ENCODE data around the gene C8A.
A peak's percentile ranks its signal among the peaks of the same experiment; 100 is the strongest.

C8A gene

DNA sequence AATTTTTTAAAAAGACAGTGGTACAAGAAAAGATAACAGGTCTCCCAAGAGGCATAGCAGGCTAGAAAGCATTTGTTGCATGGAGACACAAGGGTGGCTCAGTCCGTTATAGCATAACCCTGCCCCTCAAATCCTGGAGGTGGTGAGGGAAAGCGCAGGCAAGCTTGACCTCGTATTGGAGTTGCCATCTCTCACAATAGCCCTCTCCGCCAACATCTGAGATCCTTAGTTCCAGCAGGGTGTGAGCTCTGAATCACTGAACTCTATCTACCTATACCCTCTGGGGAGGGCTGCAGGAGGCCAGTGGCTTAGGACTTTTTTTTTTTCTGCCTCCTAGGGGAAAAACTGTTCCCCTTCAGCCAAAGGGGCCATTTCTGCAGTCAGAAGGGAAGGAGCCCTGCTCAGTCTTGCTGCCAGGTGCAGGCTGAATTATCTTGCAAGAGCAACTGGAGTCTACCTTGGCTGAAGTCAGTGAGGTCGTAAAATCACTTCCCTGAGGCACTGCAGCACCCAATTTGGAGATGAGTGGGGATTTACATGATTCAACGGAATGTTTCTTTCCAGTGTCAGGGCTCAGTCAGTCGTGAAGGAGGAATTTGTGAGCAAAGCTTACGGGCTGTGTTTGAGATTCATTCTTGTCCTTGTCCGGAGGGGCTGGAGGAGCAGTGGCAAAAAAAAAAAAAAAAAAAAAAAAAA is 17.2 kb upstream of the C8A start:
- no peak for DNase-seq (ENCODE audit: low spot score)

DNA sequence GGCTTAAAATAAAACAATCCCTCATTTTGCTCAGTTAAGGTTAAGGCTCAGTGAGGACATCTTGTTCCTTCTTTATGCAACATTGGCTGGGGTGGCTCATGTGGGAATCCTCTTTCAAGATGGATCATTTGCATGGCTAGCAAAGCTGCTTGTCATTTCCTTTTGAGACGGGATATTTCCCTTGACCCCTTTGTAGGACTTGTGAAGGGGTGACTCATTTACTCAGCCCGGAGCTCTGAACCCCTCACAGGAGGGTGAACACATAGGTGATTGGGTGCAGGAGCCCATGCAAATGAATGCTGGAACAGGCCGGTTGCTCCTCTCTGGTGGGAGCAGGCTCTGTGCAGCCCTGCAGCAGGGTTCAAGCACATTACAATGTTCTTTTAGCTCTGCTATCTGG is 15.8 kb upstream of the C8A start:
- DNase-seq (ENCODE audit: low spot score) = no peak

DNA sequence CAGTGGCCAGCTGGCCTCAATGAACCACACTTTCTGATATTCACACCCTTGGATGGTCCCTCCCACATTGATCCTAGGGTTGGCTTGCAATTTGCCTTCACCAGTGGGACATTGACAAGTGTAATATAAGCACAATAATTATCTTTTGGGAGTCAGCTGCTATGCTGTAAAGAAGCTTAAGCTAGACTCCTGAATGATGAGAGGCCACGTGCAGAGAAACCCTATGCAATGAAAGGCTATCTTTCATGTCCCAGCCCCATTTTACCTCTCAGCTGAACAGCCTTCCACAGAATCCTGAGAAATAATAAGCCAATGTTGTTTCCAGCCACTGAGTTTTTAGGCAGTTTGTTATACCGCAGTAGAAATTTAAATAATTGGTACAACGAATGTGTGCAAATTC is 11.1 kb upstream of the C8A start:
- no peak for DNase-seq (ENCODE audit: low spot score)

GRCh38 chr1:56844545-56845136 is 10.0 kb upstream of the C8A start:
- DNase-seq (ENCODE audit: low spot score) = no peak

DNA sequence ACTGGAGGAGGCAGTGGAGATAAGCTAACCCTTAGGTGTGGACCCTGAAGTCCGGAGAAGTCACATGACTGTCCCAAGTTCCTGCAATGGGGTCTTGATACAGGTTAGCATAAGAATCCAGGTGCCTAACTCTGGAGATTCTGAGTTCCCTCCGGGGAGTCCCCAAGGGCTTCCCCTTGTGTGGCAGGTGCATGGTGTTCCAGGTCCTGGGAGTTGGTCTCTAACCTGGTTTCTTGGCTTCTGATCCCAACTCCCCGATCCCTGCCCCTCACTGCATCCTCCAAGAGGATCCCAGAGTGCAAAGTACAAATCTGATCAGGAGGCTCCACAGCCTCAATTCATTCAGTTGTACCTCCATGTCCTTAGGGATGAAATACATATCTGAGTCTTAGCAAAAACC is 9.3 kb upstream of the C8A start:
- no peak for DNase-seq (ENCODE audit: low spot score)

DNA sequence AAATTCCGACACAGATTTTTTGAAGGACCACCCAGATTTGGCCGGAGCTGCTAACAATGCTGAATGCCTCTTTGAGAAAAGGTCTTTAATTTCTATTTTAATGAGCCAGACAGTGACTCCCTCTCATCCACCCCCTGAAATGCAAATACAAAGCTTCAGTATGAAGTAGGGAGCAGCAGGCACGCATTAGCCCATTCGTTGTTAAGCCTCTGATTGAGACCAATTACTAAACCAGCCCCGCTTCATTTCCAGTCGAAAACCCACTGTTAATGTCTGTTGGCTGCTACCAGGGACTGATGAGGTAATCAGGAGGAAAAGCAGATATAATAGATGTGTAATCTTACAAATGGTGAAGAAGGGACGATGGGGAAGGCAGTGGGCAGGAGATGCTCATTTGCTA is 4.8 kb upstream of the C8A start:
- DNase-seq (ENCODE audit: low spot score) = no peak

- DNase-seq (ENCODE audit: low spot score) = no peak
Observed at GRCh38 chr1:56850411-56850810, 4.2 kb upstream of the C8A start.

GRCh38 chr1:56850922-56851321 is 3.7 kb upstream of the C8A start:
- no peak for DNase-seq (ENCODE audit: low spot score)

DNA sequence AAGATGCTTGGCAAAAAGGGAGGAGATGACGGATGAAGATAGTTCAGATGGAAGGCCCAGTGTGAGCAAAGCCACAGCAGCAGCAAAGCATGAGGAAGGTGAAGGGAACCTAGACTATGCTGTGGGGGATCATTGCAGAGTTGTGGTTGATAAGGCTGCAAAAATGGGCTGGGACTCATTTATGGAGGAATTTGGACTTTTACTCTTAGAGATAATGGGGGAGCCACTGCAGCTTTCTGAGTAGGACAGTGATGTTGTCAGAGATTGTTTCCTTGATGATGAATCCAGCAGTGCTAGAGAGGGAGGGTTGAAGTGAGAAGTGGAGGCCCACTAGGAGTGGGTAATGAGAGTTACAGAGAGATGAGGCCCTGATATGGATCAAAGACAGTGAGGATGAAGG is 2.1 kb upstream of the C8A start:
- DNase-seq (ENCODE audit: low spot score) = no peak

DNA sequence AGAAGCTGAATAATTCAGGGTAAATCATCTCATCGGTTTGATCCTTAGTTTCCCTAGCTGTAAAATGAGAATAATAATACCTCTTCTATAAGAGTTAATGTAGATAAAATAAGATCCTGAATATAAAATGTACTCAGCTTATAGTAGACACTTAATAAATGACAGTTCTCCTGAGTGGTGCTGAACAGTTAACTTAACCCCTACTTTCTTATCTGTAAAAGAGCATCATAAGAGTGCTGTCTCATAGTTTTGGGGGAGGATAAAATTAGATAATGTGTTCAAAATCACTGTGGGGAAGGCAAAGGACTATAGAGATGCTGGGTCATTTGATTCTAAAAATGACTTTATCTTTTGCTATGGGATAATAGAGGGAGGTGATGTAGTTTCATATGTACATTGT is 593 bp downstream of the C8A start:
- no peak for DNase-seq (ENCODE audit: low spot score)

DNA sequence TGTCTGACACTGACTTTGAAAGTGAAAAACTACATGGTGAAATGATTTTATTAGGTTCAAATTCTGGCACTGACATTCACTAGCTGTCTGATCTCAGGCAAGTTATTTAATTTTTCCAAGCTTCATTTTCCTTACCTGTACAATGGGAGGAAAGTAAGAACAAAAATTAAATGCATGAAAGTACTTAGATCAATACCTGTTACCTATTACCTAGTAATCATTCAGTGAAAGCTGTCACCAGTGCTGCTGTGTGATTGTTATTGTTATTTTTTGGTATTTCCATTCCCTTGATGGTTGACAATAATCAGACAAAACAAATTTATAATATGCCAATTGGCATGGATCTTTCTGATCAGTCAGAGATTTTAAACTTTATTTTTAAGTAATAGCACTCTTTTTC is 1.6 kb downstream of the C8A start:
- DNase-seq (ENCODE audit: low spot score) = no peak

- DNase-seq (ENCODE audit: low spot score) = no peak
Observed at GRCh38 chr1:56859287-56859686, 4.7 kb downstream of the C8A start.

DNA sequence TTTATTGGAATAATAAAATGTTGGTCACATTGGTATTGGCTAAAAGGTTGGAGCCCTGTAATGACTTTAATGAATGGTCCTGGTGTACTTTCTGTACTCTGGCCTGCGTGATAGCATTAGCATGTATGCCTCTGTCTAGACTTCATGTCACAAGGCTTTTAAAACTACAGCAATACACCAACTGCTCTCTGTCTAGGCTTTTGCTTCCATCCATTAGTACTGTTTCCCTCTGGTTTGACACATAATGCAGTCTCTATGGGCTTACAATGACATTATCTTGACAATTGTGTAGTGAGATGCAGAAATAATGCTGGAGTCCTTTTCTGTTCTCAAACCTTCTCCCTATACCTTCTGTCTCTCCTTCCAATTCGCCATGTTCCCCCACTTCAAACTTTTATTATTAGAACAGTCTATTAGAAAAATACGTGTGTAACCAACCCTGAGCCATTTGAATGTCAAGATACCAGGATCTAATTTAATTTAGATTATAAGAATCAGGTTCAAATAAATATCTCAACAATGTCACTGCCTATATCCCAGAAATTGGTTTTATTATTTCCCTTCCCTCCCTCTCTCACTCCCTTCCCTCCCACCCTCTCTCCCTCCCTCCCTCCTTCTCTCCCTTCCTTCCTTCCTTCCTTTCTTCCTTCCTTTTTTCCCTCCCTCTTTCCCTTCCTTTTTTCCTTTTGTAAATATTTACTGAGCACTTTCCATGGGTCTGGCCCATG is 8.8 kb downstream of the C8A start:
- no peak for DNase-seq (ENCODE audit: low spot score)

GRCh38 chr1:56864430-56864829 is 9.8 kb downstream of the C8A start:
- no peak for DNase-seq (ENCODE audit: low spot score)

- DNase-seq (ENCODE audit: low spot score) = no peak
Observed at GRCh38 chr1:56866656-56867055, 12.1 kb downstream of the C8A start.

DNA sequence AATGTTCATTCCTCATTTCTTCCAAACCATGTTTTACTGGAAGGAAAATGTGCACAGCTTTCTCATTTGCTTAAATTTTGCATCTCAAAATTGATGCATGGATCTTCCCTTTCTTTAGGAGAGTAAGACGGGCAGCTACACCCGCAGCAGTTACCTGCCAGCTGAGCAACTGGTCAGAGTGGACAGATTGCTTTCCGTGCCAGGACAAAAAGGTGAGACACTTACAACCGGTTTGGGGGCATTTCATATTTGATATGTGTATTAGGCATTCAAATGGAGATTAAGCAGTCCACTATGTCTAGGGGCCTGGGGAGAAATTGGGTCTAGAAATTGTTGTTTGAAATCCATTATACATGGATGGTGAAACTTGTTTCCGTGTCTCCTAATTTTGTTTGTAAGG is 12.9 kb downstream of the C8A start:
- DNase-seq (ENCODE audit: low spot score) = no peak

DNA sequence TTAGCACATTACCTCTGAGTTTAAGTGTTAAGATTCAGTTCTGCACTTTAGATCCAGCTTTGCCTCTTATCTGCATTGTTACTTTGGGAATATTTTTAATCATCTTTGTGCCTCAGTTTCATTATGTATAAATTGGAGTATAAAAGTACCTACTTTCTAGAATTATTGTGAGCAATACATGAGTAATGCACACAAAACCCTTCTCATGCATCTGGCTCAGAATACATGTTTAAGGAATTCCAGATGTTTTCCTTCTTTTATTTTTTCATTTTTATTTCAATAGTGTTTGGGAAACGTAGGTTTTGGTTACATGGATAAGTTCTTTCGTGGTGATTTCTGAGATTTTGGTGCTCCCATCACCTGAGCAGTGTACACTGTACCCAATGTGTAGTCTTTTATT is 14.2 kb downstream of the C8A start:
- DNase-seq (ENCODE audit: low spot score) = no peak

DNA sequence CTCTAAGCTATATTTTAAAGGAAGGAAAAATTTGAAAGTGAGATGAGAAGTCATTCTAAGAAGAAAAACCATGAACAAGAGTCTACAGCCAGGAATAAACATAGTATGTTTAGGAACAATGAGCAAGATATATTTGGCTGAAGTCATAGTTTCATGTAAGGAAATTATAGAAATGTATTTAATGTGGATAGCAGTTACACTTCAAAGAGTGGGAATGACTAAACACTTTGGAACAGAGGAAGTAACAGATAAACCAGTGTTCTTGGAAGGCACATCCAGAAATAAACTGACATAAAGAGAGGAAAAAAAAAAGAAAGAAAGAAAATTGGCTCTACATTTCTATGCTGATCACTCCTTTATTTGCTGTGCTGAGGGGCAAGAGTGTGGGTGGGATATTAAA is 18.0 kb downstream of the C8A start:
- peak; percentile 5 for DNase-seq (ENCODE audit: low spot score)

DNA sequence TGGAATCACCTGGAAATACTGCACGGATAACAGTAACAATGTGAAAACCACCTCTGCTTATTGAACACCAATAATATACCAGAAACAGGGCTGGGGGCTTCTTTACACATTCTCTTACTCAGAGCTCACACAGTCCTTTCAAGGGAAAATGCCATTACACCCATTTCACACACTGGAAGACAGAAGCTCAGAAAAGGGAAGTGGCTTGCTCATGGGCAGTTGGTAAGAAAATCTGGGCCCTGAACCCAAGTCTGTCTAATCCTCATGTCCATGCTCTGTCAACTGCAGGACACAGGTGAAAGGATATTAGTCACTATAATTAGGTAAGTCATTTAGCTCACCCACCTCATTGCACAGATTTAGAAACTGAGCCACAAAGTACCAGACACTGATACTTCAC is 18.6 kb downstream of the C8A start:
- no peak for DNase-seq (ENCODE audit: low spot score)

DNA sequence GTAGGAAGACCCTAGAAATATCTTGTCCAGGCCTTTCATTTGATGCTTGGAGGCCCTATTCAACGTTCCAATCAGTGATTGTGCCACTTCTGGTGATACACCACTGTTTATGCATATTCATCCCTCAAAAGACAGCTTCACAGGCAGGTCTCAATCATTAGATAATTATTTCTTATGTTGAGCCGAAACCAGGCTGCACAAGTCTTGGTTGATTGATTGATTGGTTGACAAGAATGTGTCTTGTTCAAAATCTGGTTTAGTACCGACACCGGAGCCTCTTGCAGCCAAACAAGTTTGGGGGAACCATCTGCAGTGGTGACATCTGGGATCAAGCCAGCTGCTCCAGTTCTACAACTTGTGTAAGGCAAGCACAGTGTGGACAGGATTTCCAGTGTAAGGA is 20.1 kb downstream of the C8A start:
- DNase-seq (ENCODE audit: low spot score) = no peak

GRCh38 chr1:56877973-56878372 is 23.4 kb downstream of the C8A start:
- no peak for DNase-seq (ENCODE audit: low spot score)

- DNase-seq (ENCODE audit: low spot score) = no peak
Observed at GRCh38 chr1:56880774-56881173, 26.2 kb downstream of the C8A start.

GRCh38 chr1:56881417-56881816 is 26.8 kb downstream of the C8A start:
- no peak for DNase-seq (ENCODE audit: low spot score)

DNA sequence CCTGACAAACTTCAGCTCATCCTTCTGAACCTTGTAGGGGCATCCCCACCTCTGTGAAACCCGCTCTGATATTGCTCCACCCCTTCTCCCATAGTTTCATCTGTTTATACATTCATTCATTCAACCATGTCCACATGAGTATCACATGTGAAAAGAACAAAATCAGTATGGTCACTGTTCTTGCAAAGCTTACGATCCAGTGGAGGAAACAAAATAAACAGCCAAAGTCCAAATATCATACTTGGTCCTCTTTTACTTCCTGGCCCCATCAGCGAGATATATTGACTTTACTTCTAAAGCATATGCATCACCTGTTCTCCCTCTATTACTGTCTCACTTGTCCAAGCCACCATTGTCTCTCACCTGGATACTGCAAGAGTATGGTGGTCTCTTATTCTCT is 35.6 kb downstream of the C8A start:
- no peak for DNase-seq (ENCODE audit: low spot score)
